WTC11 (cell line): ENCODE data around the gene CEP72.

Experiments
- CBFB ChIP-seq: sonication (generic); formaldehyde crosslinking; IDR thresholded peaks from 2 replicates; pipeline ENCODE4 v1.8.1; 2022; ENCODE audit warnings: mild to moderate bottlenecking, low read depth, missing genetic modification reagents
- CREB1 ChIP-seq: sonication (generic); formaldehyde crosslinking; IDR thresholded peaks from 2 replicates; pipeline ENCODE4 v1.8.0; 2023; ENCODE audit warnings: mild to moderate bottlenecking, missing genetic modification reagents
- GABPB1 ChIP-seq: sonication (generic); formaldehyde crosslinking; IDR thresholded peaks from 2 replicates; pipeline ENCODE4 v1.8.1; 2023; ENCODE audit warnings: mild to moderate bottlenecking, missing genetic modification reagents
- GTF2I ChIP-seq: fragments of 250-450 bp; sonication (Bioruptor Pico); conservative IDR thresholded peaks from 2 replicates; pipeline ENCODE4 v1.4.0; 2021; ENCODE audit warnings: mild to moderate bottlenecking
- KAT7 ChIP-seq: sonication (generic); formaldehyde crosslinking; IDR thresholded peaks from 2 replicates; pipeline ENCODE4 v1.8.1; 2023; ENCODE audit warnings: missing genetic modification reagents, mild to moderate bottlenecking, borderline replicate concordance
- SMAD3 ChIP-seq: sonication (generic); formaldehyde crosslinking; IDR thresholded peaks from 2 replicates; pipeline ENCODE4 v1.8.0; 2022; ENCODE audit warnings: missing genetic modification reagents, mild to moderate bottlenecking, borderline replicate concordance
- TF ChIP-seq, protein P1 (sequence below): sonication (generic); formaldehyde crosslinking; IDR thresholded peaks from 2 replicates; pipeline ENCODE4 v1.8.0; 2023; ENCODE audit warnings: missing genetic modification reagents
- TF ChIP-seq, protein P2 (sequence below): fragments of 200-600 bp; IDR thresholded peaks from 2 replicates; pipeline ENCODE4 v1.8.0; 2022; ENCODE audit warnings: antibody characterized with exemption
- TF ChIP-seq, protein P3 (sequence below): fragments of 250-450 bp; sonication (Bioruptor Pico); IDR thresholded peaks from 2 replicates; pipeline ENCODE4 v2.1.2; 2022; ENCODE audit warnings: mild to moderate bottlenecking, moderate library complexity
- TF ChIP-seq, protein P4 (sequence below): sonication (generic); formaldehyde crosslinking; IDR thresholded peaks from 2 replicates; pipeline ENCODE4 v1.8.0; 2023; ENCODE audit warnings: missing genetic modification reagents, mild to moderate bottlenecking, borderline replicate concordance
- TF ChIP-seq, protein P5 (sequence below): fragments of 250-450 bp; sonication (Bioruptor Pico); IDR thresholded peaks from 2 replicates; pipeline ENCODE4 v1.8.0; 2021; ENCODE audit warnings: mild to moderate bottlenecking

DNA sequence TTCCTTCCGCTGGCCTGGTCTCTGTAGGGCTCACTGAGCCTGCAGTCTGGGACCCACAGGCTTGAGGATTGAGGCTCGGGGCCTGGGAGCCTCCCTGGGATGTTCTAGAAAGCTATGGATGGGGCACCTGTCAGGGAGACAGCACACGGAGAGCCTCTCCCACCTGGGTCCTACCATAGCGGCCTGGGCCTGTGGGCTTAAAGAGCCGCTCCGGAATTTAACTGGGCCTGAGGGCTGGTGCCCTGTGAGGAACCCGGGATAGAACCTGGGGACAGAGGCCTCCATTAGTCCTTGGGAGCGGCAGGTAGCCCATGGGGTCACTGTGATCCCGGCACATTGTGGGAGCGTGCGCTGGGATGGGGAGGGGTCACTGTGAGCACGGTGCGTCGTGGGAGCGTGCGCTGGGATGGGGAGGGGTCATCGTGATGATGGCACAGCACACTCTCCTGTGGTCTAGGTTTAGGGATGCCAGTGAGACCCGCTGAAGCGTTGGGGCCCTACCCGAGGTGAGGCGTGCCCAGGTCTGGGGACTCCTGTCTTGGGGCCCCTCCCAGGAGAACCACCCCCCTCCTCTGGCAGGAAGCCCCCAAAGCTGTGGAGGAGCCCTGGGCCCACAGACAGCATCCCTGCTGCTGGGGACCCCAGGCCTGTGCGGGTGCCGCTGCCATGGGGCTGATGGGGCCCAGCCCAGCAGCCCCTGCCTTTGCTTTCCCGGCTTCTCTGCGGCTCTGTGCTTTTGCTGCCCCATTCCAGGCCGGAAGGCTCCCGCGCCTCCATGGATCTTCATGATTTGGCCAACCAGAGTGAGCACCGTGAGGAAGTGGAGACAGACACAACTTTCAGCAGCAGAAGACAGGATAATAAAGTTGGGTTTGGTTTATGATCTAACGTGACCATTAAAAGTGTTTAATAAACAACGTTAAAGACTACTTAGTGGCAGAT, 3.4 kb upstream of the CEP72 start:
- TF ChIP-seq KAT7 (no peak), GABPB1 (CRISPR knock-in tag) (no peak), CBFB (no peak), SMAD3 (CRISPR knock-in tag) (no peak), GTF2I (CRISPR knock-in tag) (no peak), CREB1 (CRISPR knock-in tag) (no peak)
- TF ChIP-seq, protein P1, sequence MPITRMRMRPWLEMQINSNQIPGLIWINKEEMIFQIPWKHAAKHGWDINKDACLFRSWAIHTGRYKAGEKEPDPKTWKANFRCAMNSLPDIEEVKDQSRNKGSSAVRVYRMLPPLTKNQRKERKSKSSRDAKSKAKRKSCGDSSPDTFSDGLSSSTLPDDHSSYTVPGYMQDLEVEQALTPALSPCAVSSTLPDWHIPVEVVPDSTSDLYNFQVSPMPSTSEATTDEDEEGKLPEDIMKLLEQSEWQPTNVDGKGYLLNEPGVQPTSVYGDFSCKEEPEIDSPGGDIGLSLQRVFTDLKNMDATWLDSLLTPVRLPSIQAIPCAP (CRISPR knock-in tag) = no peak
- TF ChIP-seq, protein P2, sequence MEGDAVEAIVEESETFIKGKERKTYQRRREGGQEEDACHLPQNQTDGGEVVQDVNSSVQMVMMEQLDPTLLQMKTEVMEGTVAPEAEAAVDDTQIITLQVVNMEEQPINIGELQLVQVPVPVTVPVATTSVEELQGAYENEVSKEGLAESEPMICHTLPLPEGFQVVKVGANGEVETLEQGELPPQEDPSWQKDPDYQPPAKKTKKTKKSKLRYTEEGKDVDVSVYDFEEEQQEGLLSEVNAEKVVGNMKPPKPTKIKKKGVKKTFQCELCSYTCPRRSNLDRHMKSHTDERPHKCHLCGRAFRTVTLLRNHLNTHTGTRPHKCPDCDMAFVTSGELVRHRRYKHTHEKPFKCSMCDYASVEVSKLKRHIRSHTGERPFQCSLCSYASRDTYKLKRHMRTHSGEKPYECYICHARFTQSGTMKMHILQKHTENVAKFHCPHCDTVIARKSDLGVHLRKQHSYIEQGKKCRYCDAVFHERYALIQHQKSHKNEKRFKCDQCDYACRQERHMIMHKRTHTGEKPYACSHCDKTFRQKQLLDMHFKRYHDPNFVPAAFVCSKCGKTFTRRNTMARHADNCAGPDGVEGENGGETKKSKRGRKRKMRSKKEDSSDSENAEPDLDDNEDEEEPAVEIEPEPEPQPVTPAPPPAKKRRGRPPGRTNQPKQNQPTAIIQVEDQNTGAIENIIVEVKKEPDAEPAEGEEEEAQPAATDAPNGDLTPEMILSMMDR = no peak
- TF ChIP-seq, protein P3, sequence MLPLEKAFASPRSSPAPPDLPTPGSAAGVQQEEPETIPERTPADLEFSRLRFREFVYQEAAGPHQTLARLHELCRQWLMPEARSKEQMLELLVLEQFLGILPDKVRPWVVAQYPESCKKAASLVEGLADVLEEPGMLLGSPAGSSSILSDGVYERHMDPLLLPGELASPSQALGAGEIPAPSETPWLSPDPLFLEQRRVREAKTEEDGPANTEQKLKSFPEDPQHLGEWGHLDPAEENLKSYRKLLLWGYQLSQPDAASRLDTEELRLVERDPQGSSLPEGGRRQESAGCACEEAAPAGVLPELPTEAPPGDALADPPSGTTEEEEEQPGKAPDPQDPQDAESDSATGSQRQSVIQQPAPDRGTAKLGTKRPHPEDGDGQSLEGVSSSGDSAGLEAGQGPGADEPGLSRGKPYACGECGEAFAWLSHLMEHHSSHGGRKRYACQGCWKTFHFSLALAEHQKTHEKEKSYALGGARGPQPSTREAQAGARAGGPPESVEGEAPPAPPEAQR (CRISPR knock-in tag) = no peak
- TF ChIP-seq, protein P4, sequence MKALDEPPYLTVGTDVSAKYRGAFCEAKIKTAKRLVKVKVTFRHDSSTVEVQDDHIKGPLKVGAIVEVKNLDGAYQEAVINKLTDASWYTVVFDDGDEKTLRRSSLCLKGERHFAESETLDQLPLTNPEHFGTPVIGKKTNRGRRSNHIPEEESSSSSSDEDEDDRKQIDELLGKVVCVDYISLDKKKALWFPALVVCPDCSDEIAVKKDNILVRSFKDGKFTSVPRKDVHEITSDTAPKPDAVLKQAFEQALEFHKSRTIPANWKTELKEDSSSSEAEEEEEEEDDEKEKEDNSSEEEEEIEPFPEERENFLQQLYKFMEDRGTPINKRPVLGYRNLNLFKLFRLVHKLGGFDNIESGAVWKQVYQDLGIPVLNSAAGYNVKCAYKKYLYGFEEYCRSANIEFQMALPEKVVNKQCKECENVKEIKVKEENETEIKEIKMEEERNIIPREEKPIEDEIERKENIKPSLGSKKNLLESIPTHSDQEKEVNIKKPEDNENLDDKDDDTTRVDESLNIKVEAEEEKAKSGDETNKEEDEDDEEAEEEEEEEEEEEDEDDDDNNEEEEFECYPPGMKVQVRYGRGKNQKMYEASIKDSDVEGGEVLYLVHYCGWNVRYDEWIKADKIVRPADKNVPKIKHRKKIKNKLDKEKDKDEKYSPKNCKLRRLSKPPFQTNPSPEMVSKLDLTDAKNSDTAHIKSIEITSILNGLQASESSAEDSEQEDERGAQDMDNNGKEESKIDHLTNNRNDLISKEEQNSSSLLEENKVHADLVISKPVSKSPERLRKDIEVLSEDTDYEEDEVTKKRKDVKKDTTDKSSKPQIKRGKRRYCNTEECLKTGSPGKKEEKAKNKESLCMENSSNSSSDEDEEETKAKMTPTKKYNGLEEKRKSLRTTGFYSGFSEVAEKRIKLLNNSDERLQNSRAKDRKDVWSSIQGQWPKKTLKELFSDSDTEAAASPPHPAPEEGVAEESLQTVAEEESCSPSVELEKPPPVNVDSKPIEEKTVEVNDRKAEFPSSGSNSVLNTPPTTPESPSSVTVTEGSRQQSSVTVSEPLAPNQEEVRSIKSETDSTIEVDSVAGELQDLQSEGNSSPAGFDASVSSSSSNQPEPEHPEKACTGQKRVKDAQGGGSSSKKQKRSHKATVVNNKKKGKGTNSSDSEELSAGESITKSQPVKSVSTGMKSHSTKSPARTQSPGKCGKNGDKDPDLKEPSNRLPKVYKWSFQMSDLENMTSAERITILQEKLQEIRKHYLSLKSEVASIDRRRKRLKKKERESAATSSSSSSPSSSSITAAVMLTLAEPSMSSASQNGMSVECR (CRISPR knock-in tag) = no peak
- TF ChIP-seq, protein P5, sequence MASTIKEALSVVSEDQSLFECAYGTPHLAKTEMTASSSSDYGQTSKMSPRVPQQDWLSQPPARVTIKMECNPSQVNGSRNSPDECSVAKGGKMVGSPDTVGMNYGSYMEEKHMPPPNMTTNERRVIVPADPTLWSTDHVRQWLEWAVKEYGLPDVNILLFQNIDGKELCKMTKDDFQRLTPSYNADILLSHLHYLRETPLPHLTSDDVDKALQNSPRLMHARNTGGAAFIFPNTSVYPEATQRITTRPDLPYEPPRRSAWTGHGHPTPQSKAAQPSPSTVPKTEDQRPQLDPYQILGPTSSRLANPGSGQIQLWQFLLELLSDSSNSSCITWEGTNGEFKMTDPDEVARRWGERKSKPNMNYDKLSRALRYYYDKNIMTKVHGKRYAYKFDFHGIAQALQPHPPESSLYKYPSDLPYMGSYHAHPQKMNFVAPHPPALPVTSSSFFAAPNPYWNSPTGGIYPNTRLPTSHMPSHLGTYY (CRISPR knock-in tag) = no peak
